ENCODE results near the gene TSSK2. TPM values are rescaled to one million over a fixed set of nuclear protein-coding genes. Genes with fewer than 3 reads are reported as not detected.
A peak's percentile ranks its signal among the peaks of the same experiment; 100 is the strongest.
"Not testable (repeated sequence)": the region's sequence is repeated elsewhere in the genome, so short reads cannot be mapped to it uniquely, and the experiment has no call there.

Gene TSSK2
- total RNA-seq, 2 donors from 2014 or later = not detected

DNA sequence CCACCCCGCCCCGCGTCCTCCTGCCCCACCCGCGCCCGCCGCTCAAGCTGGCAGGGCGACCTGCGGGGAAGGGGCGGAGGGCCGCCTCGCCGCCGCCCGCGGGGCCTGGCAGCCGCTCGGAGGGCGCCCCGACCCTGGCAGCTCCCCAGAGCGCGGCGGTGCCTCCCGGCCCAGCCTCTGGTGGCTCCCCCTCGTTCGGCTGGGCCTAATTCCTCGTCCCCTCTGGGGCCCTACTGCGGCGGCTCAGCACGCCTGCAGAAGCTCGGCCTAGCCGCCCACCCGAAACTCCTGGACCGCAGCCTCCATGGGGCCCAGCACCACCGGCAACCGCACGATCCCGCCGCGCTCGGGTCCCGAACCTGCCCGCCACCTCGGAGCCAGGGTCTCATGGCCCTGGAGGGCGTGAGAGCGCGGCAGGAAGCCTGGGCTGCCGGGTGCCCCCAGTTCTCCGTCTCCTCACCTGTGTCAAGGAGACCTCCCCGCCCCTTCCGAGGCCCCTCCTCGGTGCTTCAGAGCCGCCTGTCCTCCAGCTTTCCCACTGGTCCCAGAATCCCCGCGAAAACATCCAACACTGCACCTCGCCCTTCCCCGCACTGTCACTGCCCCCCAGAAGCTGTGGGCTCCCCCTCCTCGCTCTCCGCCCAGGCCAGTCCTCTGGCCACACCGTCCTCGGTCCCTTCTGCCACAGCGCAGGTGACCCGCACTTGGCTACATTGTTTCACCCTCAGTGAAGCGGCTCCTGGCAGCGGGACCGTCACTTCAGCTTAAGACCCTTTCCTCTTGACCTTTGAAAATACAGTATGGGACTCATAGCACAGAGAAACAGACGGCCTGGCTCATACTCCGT lies 19.6 kb downstream of the TSSK2 start:
- no peaks in the 10 kb centered on the region for H3K9me3 Mint-ChIP-seq
- ATAC-seq (replicated peaks) = no peak
- no peak overlapping the region for H3K27ac Mint-ChIP-seq
- H3K4me3 Mint-ChIP-seq = peak overlapping the region; percentile 66
- peaks cover 9% of the 10 kb centered on the region for H3K4me1 Mint-ChIP-seq
- peaks cover 14% of the 10 kb centered on the region for H3K36me3 Mint-ChIP-seq (ENCODE audit: low read depth)
- peaks cover 27% of the 10 kb centered on the region for H3K27me3 Mint-ChIP-seq

GRCh38 chr22:19151329-19152191 lies 20.5 kb downstream of the TSSK2 start:
- H3K36me3 Mint-ChIP-seq (ENCODE audit: low read depth) = peaks cover 14% of the 10 kb centered on the region
- H3K27me3 Mint-ChIP-seq = peaks cover 27% of the 10 kb centered on the region
- ATAC-seq (replicated peaks) = no peak
- H3K4me3 Mint-ChIP-seq = peak overlapping the region; percentile 66
- peaks cover 9% of the 10 kb centered on the region for H3K4me1 Mint-ChIP-seq
- H3K9me3 Mint-ChIP-seq = no peaks in the 10 kb centered on the region
- no peak overlapping the region for H3K27ac Mint-ChIP-seq

DNA sequence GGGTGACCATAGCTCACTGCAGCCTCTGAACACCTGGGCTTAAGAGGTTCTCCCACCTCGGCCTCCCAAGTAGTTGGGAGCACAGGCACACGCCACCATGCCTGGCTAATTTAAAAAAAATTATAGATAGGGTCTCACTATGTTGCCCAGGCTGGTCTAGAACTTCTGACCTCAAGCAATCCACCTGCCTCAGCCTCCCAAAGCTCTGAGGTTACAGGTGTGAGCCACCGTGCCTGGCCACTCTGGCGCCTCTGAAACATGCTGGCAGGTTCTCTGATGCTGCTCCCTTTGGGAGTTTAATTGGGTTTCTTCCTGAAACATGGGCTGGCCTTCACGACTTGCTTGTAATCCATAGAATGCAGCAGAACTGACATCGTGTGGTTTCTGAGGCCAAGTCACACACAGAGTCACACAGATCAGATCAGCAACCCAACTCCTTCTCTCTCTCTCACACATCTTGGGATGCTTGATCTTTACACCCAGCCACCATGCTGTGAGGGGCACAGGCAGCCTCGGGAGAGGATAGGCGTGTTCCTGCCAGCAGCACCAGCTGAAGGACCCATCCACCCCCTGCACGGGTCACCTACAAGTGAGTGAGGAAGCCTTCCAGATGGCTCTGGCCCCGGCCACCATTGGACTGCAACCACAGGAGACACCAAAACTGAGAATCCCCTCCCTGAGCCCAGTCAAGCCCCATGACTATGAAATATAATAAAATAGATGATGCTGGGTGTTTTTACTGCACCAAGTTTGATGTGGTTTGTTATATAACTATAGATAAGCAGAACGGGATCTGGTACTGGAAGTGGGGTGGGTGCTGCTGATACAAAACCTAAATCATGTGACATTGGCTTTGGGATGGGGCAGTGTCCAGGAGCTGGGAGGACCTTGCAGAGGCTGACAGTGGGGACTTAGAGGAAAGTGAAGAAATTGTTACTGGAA lies 22.1 kb downstream of the TSSK2 start:
- no peak for ATAC-seq (replicated peaks)
- Mint-ChIP-seq H3K9me3 (no peaks in the 10 kb centered on the region), H3K4me1 (peaks cover 9% of the 10 kb centered on the region), H3K27me3 (peaks cover 27% of the 10 kb centered on the region), H3K4me3 (no peak overlapping the region), H3K36me3 (ENCODE audit: low read depth) (peaks cover 14% of the 10 kb centered on the region), H3K27ac (no peak overlapping the region)

- peaks cover 23% of the 10 kb centered on the region for H3K27me3 Mint-ChIP-seq
- not testable (repeated sequence) for H3K4me1 Mint-ChIP-seq; H3K4me3 Mint-ChIP-seq; H3K9me3 Mint-ChIP-seq; H3K36me3 Mint-ChIP-seq (ENCODE audit: low read depth); ATAC-seq (replicated peaks); H3K27ac Mint-ChIP-seq
Measured at GRCh38 chr22:19156109-19156508, 25.0 kb downstream of the TSSK2 start.

DNA sequence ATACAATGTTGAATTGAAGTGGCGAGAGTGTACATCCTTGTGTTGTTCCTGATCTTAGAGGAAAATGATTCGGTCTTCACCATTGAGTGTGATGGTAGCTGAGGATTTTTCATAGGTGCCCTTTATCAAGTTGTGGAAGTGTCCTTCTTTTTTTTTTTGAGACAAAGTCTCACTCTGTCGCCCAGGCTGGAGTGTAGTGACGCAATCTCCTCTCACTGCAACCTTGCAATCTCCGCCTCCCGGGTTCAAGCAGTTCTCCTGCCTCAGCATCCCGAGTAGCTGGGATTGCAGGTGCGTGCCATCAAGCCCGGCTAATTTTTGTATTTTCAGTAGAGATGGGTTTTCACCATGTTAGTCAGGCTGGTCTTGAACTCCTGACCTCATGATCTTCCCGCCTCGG lies 27.5 kb downstream of the TSSK2 start:
- not testable (repeated sequence) for H3K4me1 Mint-ChIP-seq; H3K36me3 Mint-ChIP-seq (ENCODE audit: low read depth); ATAC-seq (replicated peaks); H3K4me3 Mint-ChIP-seq; H3K27ac Mint-ChIP-seq; H3K9me3 Mint-ChIP-seq; H3K27me3 Mint-ChIP-seq

- H3K4me3 Mint-ChIP-seq = no peak overlapping the region
- ATAC-seq (replicated peaks) = no peak
- H3K4me1 Mint-ChIP-seq = peaks cover 5% of the 10 kb centered on the region
- H3K27ac Mint-ChIP-seq = no peak overlapping the region
- H3K36me3 Mint-ChIP-seq (ENCODE audit: low read depth) = no peaks in the 10 kb centered on the region
- H3K27me3 Mint-ChIP-seq = peaks cover 19% of the 10 kb centered on the region
- no peaks in the 10 kb centered on the region for H3K9me3 Mint-ChIP-seq
Measured at GRCh38 chr22:19164425-19164824, 33.3 kb downstream of the TSSK2 start.

GRCh38 chr22:19166421-19166820 lies 35.3 kb downstream of the TSSK2 start:
- Mint-ChIP-seq H3K4me3 (no peak overlapping the region), H3K36me3 (ENCODE audit: low read depth) (peaks cover 6% of the 10 kb centered on the region), H3K27ac (no peak overlapping the region), H3K9me3 (no peaks in the 10 kb centered on the region), H3K4me1 (peaks cover 5% of the 10 kb centered on the region), H3K27me3 (peaks cover 24% of the 10 kb centered on the region)
- no peak for ATAC-seq (replicated peaks)

- ATAC-seq (replicated peaks) = no peak
- no peak overlapping the region for H3K27ac Mint-ChIP-seq
- H3K27me3 Mint-ChIP-seq = peaks cover 24% of the 10 kb centered on the region
- peaks cover 12% of the 10 kb centered on the region for H3K36me3 Mint-ChIP-seq (ENCODE audit: low read depth)
- no peaks in the 10 kb centered on the region for H3K9me3 Mint-ChIP-seq
- H3K4me1 Mint-ChIP-seq = peaks cover 8% of the 10 kb centered on the region
- no peak overlapping the region for H3K4me3 Mint-ChIP-seq
Measured at GRCh38 chr22:19167106-19167869, 36.2 kb downstream of the TSSK2 start.

DNA sequence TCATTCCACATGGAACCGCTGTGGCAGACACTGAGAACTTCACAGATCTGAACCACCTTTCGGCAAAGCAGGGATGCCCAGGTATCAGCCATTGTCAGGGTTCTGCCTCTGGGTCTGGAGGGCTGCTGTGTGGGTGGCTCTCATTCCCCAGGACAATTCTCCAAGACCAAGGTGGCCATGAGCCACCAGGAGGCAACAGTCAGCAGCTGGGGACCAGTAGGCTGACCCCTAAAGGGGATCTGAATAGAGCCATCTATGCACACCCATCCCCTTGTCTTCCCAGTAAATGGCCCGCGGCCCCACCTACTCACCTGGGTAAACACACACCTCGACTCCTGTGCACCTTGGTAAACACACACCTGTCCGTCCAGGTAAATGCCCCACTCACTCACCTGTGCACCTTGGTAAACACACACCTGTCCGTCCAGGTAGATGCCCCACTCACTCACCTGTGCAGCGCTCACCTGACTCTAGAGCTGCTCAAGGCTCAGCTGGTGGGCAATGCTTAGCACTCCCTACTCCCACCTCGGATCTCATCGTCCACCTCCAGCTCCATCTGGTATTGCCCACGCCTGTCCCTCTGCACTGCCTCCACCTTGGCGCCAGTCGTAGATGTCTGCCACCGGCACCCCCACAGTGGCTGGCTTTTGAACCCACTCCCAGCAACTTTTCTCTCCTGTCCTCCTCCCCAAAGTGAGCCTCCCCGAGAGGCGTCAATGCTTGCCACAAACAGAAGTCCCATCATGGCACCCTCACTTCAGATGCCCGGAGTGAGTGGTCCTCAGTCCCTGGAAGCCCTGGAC lies 37.2 kb downstream of the TSSK2 start:
- Mint-ChIP-seq H3K36me3 (ENCODE audit: low read depth) (peaks cover 18% of the 10 kb centered on the region), H3K4me3 (no peak overlapping the region), H3K4me1 (peaks cover 16% of the 10 kb centered on the region), H3K27ac (no peak overlapping the region), H3K27me3 (peaks cover 24% of the 10 kb centered on the region), H3K9me3 (no peaks in the 10 kb centered on the region)
- no peak for ATAC-seq (replicated peaks)

- H3K4me1 Mint-ChIP-seq = peaks cover 16% of the 10 kb centered on the region
- ATAC-seq (replicated peaks) = no peak
- no peaks in the 10 kb centered on the region for H3K9me3 Mint-ChIP-seq
- peaks cover 18% of the 10 kb centered on the region for H3K36me3 Mint-ChIP-seq (ENCODE audit: low read depth)
- H3K4me3 Mint-ChIP-seq = peak overlapping the region; percentile 32
- H3K27me3 Mint-ChIP-seq = peaks cover 24% of the 10 kb centered on the region
- H3K27ac Mint-ChIP-seq = no peak overlapping the region
Measured at GRCh38 chr22:19169002-19169946, 38.2 kb downstream of the TSSK2 start.

DNA sequence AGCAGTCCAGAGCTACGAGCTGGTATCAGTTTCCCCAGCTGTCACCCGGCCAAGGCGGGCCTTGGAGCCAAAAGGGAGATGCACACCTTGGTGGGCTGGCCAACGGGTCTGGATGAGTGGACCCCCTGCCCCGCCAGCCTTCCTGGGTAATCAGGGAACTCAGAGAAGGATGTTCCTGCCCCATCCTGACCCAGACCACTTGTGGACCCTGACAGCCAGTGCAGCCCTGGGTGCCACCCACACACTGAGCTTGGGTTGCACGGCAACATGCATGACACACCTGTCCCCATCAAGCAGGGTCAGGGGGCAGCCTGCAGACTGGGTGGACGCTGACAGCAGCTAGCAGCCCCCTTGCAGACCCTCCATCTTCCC lies 38.8 kb downstream of the TSSK2 start:
- ATAC-seq (replicated peaks) = no peak
- peaks cover 18% of the 10 kb centered on the region for H3K36me3 Mint-ChIP-seq (ENCODE audit: low read depth)
- H3K4me3 Mint-ChIP-seq = peak overlapping the region; percentile 94
- H3K9me3 Mint-ChIP-seq = no peaks in the 10 kb centered on the region
- H3K27ac Mint-ChIP-seq = no peak overlapping the region
- peaks cover 16% of the 10 kb centered on the region for H3K4me1 Mint-ChIP-seq
- peaks cover 24% of the 10 kb centered on the region for H3K27me3 Mint-ChIP-seq

Data from activated T-helper 17 cell treated with anti-CD3 and anti-CD28 coated beads, Interleukin-2, amount 50 U/mL, for 72 hours (primary cell).